Measurements from ENCODE around the gene HOXD3. TPM values are rescaled to one million over a fixed set of nuclear protein-coding genes. Genes with fewer than 3 reads are reported as not detected.

The HOXD3 gene
- total RNA-seq, 1 donor from 2014 or later = not detected

GRCh38 chr2:176178038-176178756 lies 21.1 kb downstream of the HOXD3 start:
- H3K4me1 Mint-ChIP-seq (ENCODE audit: low read depth) = no peaks in the 10 kb centered on the region
- H3K36me3 Mint-ChIP-seq (ENCODE audit: low read depth) = peaks cover 4% of the 10 kb centered on the region
- H3K27me3 Mint-ChIP-seq (ENCODE audit: low read depth) = peaks cover 82% of the 10 kb centered on the region
- H3K9me3 Mint-ChIP-seq (ENCODE audit: low read depth) = peaks cover 2% of the 10 kb centered on the region
- no peak for DNase-seq (ENCODE audit: low spot score)
- no peak overlapping the region for H3K27ac Mint-ChIP-seq (ENCODE audit: unreplicated experiment)
- no peak overlapping the region for H3K4me3 Mint-ChIP-seq (ENCODE audit: unreplicated experiment)
- no peak for TF ChIP-seq CTCF (IDR thresholded peaks at IDR 0.05)

- Mint-ChIP-seq H3K9me3 (ENCODE audit: low read depth) (peaks cover 2% of the 10 kb centered on the region), H3K4me3 (ENCODE audit: unreplicated experiment) (no peak overlapping the region), H3K27ac (ENCODE audit: unreplicated experiment) (no peak overlapping the region), H3K4me1 (ENCODE audit: low read depth) (no peaks in the 10 kb centered on the region), H3K27me3 (ENCODE audit: low read depth) (peaks cover 81% of the 10 kb centered on the region), H3K36me3 (ENCODE audit: low read depth) (peaks cover 4% of the 10 kb centered on the region)
- DNase-seq (ENCODE audit: low spot score) = no peak
- no peak for TF ChIP-seq CTCF (IDR thresholded peaks at IDR 0.05)
Measured at GRCh38 chr2:176178757-176179295, 21.7 kb downstream of the HOXD3 start.

GRCh38 chr2:176181551-176181950 lies 24.4 kb downstream of the HOXD3 start:
- Mint-ChIP-seq H3K9me3 (ENCODE audit: low read depth) (peaks cover 4% of the 10 kb centered on the region), H3K27ac (ENCODE audit: unreplicated experiment) (no peak overlapping the region), H3K4me1 (ENCODE audit: low read depth) (no peaks in the 10 kb centered on the region), H3K4me3 (ENCODE audit: unreplicated experiment) (no peak overlapping the region), H3K36me3 (ENCODE audit: low read depth) (peaks cover 6% of the 10 kb centered on the region), H3K27me3 (ENCODE audit: low read depth) (peaks cover 69% of the 10 kb centered on the region)
- no peak for DNase-seq (ENCODE audit: low spot score)
- TF ChIP-seq CTCF (IDR thresholded peaks at IDR 0.05) = no peak

GRCh38 chr2:176182671-176183070 lies 25.6 kb downstream of the HOXD3 start:
- peaks cover 4% of the 10 kb centered on the region for H3K36me3 Mint-ChIP-seq (ENCODE audit: low read depth)
- no peak overlapping the region for H3K27ac Mint-ChIP-seq (ENCODE audit: unreplicated experiment)
- peaks cover 10% of the 10 kb centered on the region for H3K9me3 Mint-ChIP-seq (ENCODE audit: low read depth)
- DNase-seq (ENCODE audit: low spot score) = no peak
- no peak for TF ChIP-seq CTCF (IDR thresholded peaks at IDR 0.05)
- H3K4me1 Mint-ChIP-seq (ENCODE audit: low read depth) = peaks cover 3% of the 10 kb centered on the region
- H3K27me3 Mint-ChIP-seq (ENCODE audit: low read depth) = peaks cover 68% of the 10 kb centered on the region
- H3K4me3 Mint-ChIP-seq (ENCODE audit: unreplicated experiment) = no peak overlapping the region

GRCh38 chr2:176184749-176185148 lies 27.6 kb downstream of the HOXD3 start:
- TF ChIP-seq CTCF (IDR thresholded peaks at IDR 0.05) = no peak
- Mint-ChIP-seq H3K4me1 (ENCODE audit: low read depth) (peaks cover 15% of the 10 kb centered on the region), H3K27me3 (ENCODE audit: low read depth) (peaks cover 63% of the 10 kb centered on the region), H3K36me3 (ENCODE audit: low read depth) (peaks cover 2% of the 10 kb centered on the region), H3K4me3 (ENCODE audit: unreplicated experiment) (no peak overlapping the region), H3K9me3 (ENCODE audit: low read depth) (peaks cover 10% of the 10 kb centered on the region), H3K27ac (ENCODE audit: unreplicated experiment) (no peak overlapping the region)
- no peak for DNase-seq (ENCODE audit: low spot score)
